Neural progenitor cell (in vitro differentiated cells): ENCODE results near the gene CDK1.

ENCODE experiments used
- CTCF ChIP-seq: fragments of 200-600 bp; sonication (generic); IDR thresholded peaks from 2 replicates; pipeline ENCODE4 v1.5.1; 2017; ENCODE audit warnings: antibody characterized with exemption, mild to moderate bottlenecking
- EZH2 ChIP-seq: fragments of 200-600 bp; sonication (generic); IDR thresholded peaks from 2 replicates; pipeline ENCODE4 v1.6.1; 2017; ENCODE audit warnings: antibody characterized with exemption, mild to moderate bottlenecking, moderate library complexity
- EZH2phosphoT487 ChIP-seq: fragments of 200-600 bp; sonication (generic); IDR thresholded peaks from 2 replicates; pipeline ENCODE4 v1.6.1; 2017; ENCODE audit warnings: antibody characterized with exemption

- TF ChIP-seq CTCF (no peak), EZH2 (no peak), EZH2phosphoT487 (no peak)
These were observed 44.5 kb upstream of the CDK1 start for GRCh38 chr10:60733826-60734225.
